HL-60 (cell line): ENCODE data around the gene AQP10.
"Not testable (repeated sequence)": the region's sequence is repeated elsewhere in the genome, so short reads cannot be mapped to it uniquely, and the experiment has no call there.

ENCODE experiments used
- DNase-seq, 2 experiments: peaks; one replicate each; pipeline ENCODE4 v3.0.0-alpha.2; 2010 to 2020; ENCODE audit warnings: low read depth in 1 of 2, low spot score in 1 of 2
- H3K27ac ChIP-seq: fragments of 250-450 bp; sonication (Bioruptor Pico); replicated peaks from 2 replicates; pipeline ENCODE4 v1.5.1; 2020; ENCODE audit warnings: mild to moderate bottlenecking, moderate library complexity
- H3K27me3 ChIP-seq: fragments of 250-450 bp; sonication (Bioruptor Pico); 2 replicates; pipeline ENCODE4 v1.5.1; 2021; ENCODE audit warnings: mild to moderate bottlenecking, moderate library complexity; ENCODE audit not compliant: insufficient read depth, poor library complexity, severe bottlenecking
- H3K4me3 ChIP-seq: replicated peaks from 2 replicates; pipeline ENCODE4 v1.5.1; 2011; ENCODE audit warnings: mild to moderate bottlenecking, control low read depth, low read length; ENCODE audit not compliant: insufficient read depth
- CTCF ChIP-seq: IDR thresholded peaks from one replicate; pipeline ENCODE4 v1.5.1; 2011; ENCODE audit warnings: low read length, control low read depth, inconsistent platforms; ENCODE audit not compliant: insufficient read depth
- GABPA ChIP-seq: IDR thresholded peaks from 2 replicates; pipeline ENCODE4 v1.6.1; 2012; ENCODE audit warnings: low read depth
- POLR2AphosphoS5 ChIP-seq: IDR thresholded peaks from 2 replicates; pipeline ENCODE4 v1.6.1; 2012; ENCODE audit warnings: low read depth
- REST ChIP-seq: IDR thresholded peaks from 2 replicates; pipeline ENCODE4 v1.6.1; 2012; ENCODE audit warnings: low read depth; ENCODE audit not compliant: insufficient replicate concordance
- SPI1 ChIP-seq: IDR thresholded peaks from 2 replicates; pipeline ENCODE4 v1.6.1; 2012; ENCODE audit warnings: low read depth, mild to moderate bottlenecking, borderline replicate concordance

Gene AQP10

GRCh38 chr1:154360288-154360687, 39.4 kb downstream of the AQP10 start:
- Histone ChIP-seq H3K27me3 (no peaks in the 10 kb centered on the region), H3K4me3 (no peak overlapping the region), H3K27ac (no peak overlapping the region)
- TF ChIP-seq CTCF (no peak), SPI1 (no peak), GABPA (no peak), REST (no peak), POLR2AphosphoS5 (no peak)
- DNase-seq = no peak

- not testable (repeated sequence) for H3K4me3 ChIP-seq, DNase-seq, H3K27ac ChIP-seq, H3K27me3 ChIP-seq
These were observed 40.0 kb downstream of the AQP10 start for GRCh38 chr1:154360881-154361280.

GRCh38 chr1:154361357-154361756, 40.5 kb downstream of the AQP10 start:
- TF ChIP-seq CTCF (no peak), REST (no peak), GABPA (no peak), POLR2AphosphoS5 (no peak), SPI1 (no peak)
- no peak overlapping the region for H3K27ac ChIP-seq
- DNase-seq = no peak
- H3K4me3 ChIP-seq = no peak overlapping the region
- no peaks in the 10 kb centered on the region for H3K27me3 ChIP-seq

GRCh38 chr1:154371436-154371835, 50.5 kb downstream of the AQP10 start:
- DNase-seq = no peak
- Histone ChIP-seq H3K4me3 (no peak overlapping the region), H3K27ac (no peak overlapping the region), H3K27me3 (no peaks in the 10 kb centered on the region)
- TF ChIP-seq SPI1 = no peak
- TF ChIP-seq GABPA = no peak
- no peak for TF ChIP-seq POLR2AphosphoS5
- TF ChIP-seq CTCF = no peak
- TF ChIP-seq REST = no peak
